OCI-LY1 (cell line): ENCODE measurements around the gene SLC18B1.

ENCODE experiments used
- EZH2 ChIP-seq: fragments of 200-600 bp; sonication (generic), shearing (Covaris generic); IDR thresholded peaks from 2 replicates; pipeline ENCODE4 v1.8.0; 2017; ENCODE audit warnings: borderline replicate concordance, mixed run types, mild to moderate bottlenecking, antibody characterized with exemption, low read length, moderate library complexity, mixed read lengths
- TF ChIP-seq, protein P1 (sequence below): fragments of 200-600 bp; sonication (generic), shearing (Covaris generic); IDR thresholded peaks from 2 replicates; pipeline ENCODE4 v1.5.1; 2017; ENCODE audit warnings: mild to moderate bottlenecking, antibody characterized with exemption, low read length, moderate library complexity, mixed read lengths

DNA sequence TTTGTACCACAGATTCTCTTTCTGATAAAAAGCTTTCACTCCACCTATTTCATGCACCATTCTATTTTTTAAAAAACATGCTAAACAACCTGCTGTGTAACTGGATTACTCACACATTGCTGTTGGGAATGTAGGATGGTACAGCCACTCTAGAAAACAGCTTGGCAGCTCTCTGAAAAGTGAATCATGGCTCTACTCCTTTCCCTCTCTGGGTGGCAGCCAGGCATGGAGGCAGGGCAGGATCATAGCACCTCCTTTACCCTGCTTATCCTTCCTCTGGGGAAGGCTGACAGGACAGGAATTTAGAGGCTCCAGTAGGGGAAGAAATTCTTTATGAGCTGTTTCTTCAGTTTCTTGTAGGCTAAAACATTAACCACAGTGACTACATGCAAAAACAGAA is 34.1 kb downstream of the SLC18B1 start:
- no peak for TF ChIP-seq EZH2
- TF ChIP-seq, protein P1, sequence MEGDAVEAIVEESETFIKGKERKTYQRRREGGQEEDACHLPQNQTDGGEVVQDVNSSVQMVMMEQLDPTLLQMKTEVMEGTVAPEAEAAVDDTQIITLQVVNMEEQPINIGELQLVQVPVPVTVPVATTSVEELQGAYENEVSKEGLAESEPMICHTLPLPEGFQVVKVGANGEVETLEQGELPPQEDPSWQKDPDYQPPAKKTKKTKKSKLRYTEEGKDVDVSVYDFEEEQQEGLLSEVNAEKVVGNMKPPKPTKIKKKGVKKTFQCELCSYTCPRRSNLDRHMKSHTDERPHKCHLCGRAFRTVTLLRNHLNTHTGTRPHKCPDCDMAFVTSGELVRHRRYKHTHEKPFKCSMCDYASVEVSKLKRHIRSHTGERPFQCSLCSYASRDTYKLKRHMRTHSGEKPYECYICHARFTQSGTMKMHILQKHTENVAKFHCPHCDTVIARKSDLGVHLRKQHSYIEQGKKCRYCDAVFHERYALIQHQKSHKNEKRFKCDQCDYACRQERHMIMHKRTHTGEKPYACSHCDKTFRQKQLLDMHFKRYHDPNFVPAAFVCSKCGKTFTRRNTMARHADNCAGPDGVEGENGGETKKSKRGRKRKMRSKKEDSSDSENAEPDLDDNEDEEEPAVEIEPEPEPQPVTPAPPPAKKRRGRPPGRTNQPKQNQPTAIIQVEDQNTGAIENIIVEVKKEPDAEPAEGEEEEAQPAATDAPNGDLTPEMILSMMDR, result no peak
